CD8-positive, alpha-beta memory T cell (primary cell): ENCODE results near the gene SNX24. TPM values are rescaled to one million over a fixed set of nuclear protein-coding genes. Genes with fewer than 3 reads are reported as not detected.

Experiments
- CTCF ChIA-PET: fragments of 350-600 bp; sonication (Branson Sonifier 250); formaldehyde crosslinking; loops from one replicate; lab custom pipeline; 2021; ENCODE audit warnings: antibody characterized with exemption; lab: Charles Lee
- POLR2A ChIA-PET: fragments of 350-600 bp; sonication (Branson Sonifier 250); formaldehyde crosslinking; loops from one replicate; lab custom pipeline; 2021; ENCODE audit warnings: antibody characterized with exemption; lab: Charles Lee
- DNase-seq, 5 donors: peaks; one replicate each; pipeline versions ENCODE4 v3.0.0 to v3.0.0-alpha.2; 2020 to 2022; ENCODE audit warnings: mixed read lengths in 1 of 5
- H3K27ac ChIP-seq: one replicate; pipeline ENCODE4 v1.7.0; 2013; ENCODE audit warnings: low read depth, mild to moderate bottlenecking, low read length, moderate library complexity
- H3K27me3 ChIP-seq: 2 replicates; pipeline ENCODE4 v1.7.0; 2013; ENCODE audit warnings: low read length, mild to moderate bottlenecking; ENCODE audit not compliant: insufficient read depth, poor library complexity, severe bottlenecking
- H3K36me3 ChIP-seq: 2 replicates; pipeline ENCODE4 v1.7.0; 2013; ENCODE audit warnings: mild to moderate bottlenecking, low read length, moderate library complexity; ENCODE audit not compliant: insufficient read depth
- H3K4me1 ChIP-seq: 2 replicates; pipeline ENCODE4 v1.7.0; 2013; ENCODE audit warnings: mild to moderate bottlenecking, low read length, moderate library complexity; ENCODE audit not compliant: insufficient read depth
- H3K4me3 ChIP-seq: 2 replicates; pipeline ENCODE4 v1.7.0; 2013; ENCODE audit warnings: mild to moderate bottlenecking, low read length
- H3K9me3 ChIP-seq: 2 replicates; pipeline ENCODE4 v1.7.0; 2013; ENCODE audit warnings: mild to moderate bottlenecking, low read length
- H3K27ac Mint-ChIP-seq, 8 donors: one replicate each; pipeline ENCODE4 v1.8.0; 2020 to 2021; ENCODE audit warnings: mixed read lengths in 8 of 8, mild to moderate bottlenecking in 6 of 8, inconsistent platforms in 3 of 8, moderate library complexity in 3 of 8
- H3K27me3 Mint-ChIP-seq, 2 donors: one replicate each; pipeline ENCODE4 v1.8.0; 2020 to 2021; ENCODE audit warnings: mixed read lengths in 2 of 2, mild to moderate bottlenecking in 1 of 2, moderate library complexity in 1 of 2
- H3K36me3 Mint-ChIP-seq, 3 donors: one replicate each; pipeline ENCODE4 v1.8.0; 2020 to 2021; ENCODE audit warnings: mixed read lengths in 3 of 3, inconsistent platforms in 1 of 3, mild to moderate bottlenecking in 1 of 3
- H3K4me1 Mint-ChIP-seq, 3 donors: one replicate each; pipeline ENCODE4 v1.8.0; 2020 to 2021; ENCODE audit warnings: mixed read lengths in 3 of 3, inconsistent platforms in 1 of 3, mild to moderate bottlenecking in 1 of 3
- H3K4me3 Mint-ChIP-seq, 7 donors: one replicate each; pipeline ENCODE4 v1.8.0; 2020 to 2021; ENCODE audit warnings: mixed read lengths in 7 of 7, mild to moderate bottlenecking in 6 of 7, moderate library complexity in 4 of 7, inconsistent platforms in 2 of 7
- H3K9me3 Mint-ChIP-seq, 5 donors: one replicate each; pipeline ENCODE4 v1.8.0; 2020 to 2022; ENCODE audit warnings: mixed read lengths in 5 of 5, mild to moderate bottlenecking in 3 of 5, moderate library complexity in 2 of 5, inconsistent platforms in 1 of 5
- polyA plus RNA-seq: library from polyadenylated mRNA; unstranded; fragments of 300-500 nt; fragmentation: Illumina TruSeq; gene quantifications from one replicate; pipeline ENCODE4 v1.2.3, GENCODE V29; 2021
- total RNA-seq, 2 experiments: library from RNA; stranded (reverse); gene quantifications; one replicate each; pipeline ENCODE4 v1.2.3, GENCODE V29; 2021

Gene SNX24
- total and polyA plus RNA-seq, 3 experiments from 2014 or later = 4.0 to 5.1 (median 4.4) TPM

GRCh38 chr5:122874179-122874875 is 28.9 kb downstream of the SNX24 start:
- no peak overlapping the region for H3K27ac ChIP-seq
- H3K4me3 ChIP-seq = no peak overlapping the region
- H3K27ac Mint-ChIP-seq = peak overlapping the region in 1 of 8 donors; percentile 87
- peaks cover 0 to 1% of the 10 kb centered on the region in 2 donors for H3K27me3 Mint-ChIP-seq
- no peaks in the 10 kb centered on the region for H3K4me1 ChIP-seq
- ChIA-PET POLR2A (no interaction called here), CTCF (interaction anchor here (1.1 kb wide), 1 partner anchor 9 kb away, joined by 4 read pairs; no protein-coding TSS in a partner anchor)
- no peaks in the 10 kb centered on the region for H3K27me3 ChIP-seq
- H3K4me3 Mint-ChIP-seq = no peak overlapping the region
- no peaks in the 10 kb centered on the region for H3K9me3 Mint-ChIP-seq
- H3K36me3 ChIP-seq = no peaks in the 10 kb centered on the region
- no peaks in the 10 kb centered on the region for H3K9me3 ChIP-seq
- DNase-seq = no peak
- H3K4me1 Mint-ChIP-seq = peaks cover 0 to 6% (median 5%) of the 10 kb centered on the region in 3 donors
- peaks cover 0 to 14% (median 13%) of the 10 kb centered on the region in 3 donors for H3K36me3 Mint-ChIP-seq

- ChIA-PET POLR2A (no interaction called here), CTCF (no interaction called here)
- Histone ChIP-seq H3K27ac (no peak overlapping the region), H3K27me3 (no peaks in the 10 kb centered on the region), H3K36me3 (no peaks in the 10 kb centered on the region), H3K4me3 (no peak overlapping the region), H3K9me3 (no peaks in the 10 kb centered on the region), H3K4me1 (no peaks in the 10 kb centered on the region)
- DNase-seq = no peak
- H3K9me3 Mint-ChIP-seq = no peaks in the 10 kb centered on the region
- peaks cover under 1 to 9% (median 6%) of the 10 kb centered on the region in 3 donors for H3K4me1 Mint-ChIP-seq
- H3K4me3 Mint-ChIP-seq = no peak overlapping the region
- H3K27me3 Mint-ChIP-seq = peaks cover 0 to 1% of the 10 kb centered on the region in 2 donors
- H3K36me3 Mint-ChIP-seq = peaks cover 0 to 14% (median 13%) of the 10 kb centered on the region in 3 donors
- peak overlapping the region in 1 of 8 donors; percentile 63 for H3K27ac Mint-ChIP-seq
Measured at GRCh38 chr5:122877518-122877917, 32.1 kb downstream of the SNX24 start.

- no peaks in the 10 kb centered on the region for H3K9me3 Mint-ChIP-seq
- CTCF ChIA-PET = no interaction called here
- no peak overlapping the region for H3K27ac ChIP-seq
Measured at GRCh38 chr5:122879076-122879475, 33.7 kb downstream of the SNX24 start.

GRCh38 chr5:122880170-122880689 is 34.8 kb downstream of the SNX24 start:
- DNase-seq = no peak
- no peak overlapping the region for H3K4me3 ChIP-seq
- H3K36me3 Mint-ChIP-seq = peaks cover 0 to 10% (median 9%) of the 10 kb centered on the region in 3 donors
- H3K4me1 ChIP-seq = no peaks in the 10 kb centered on the region
- H3K4me3 Mint-ChIP-seq = no peak overlapping the region
- no peaks in the 10 kb centered on the region for H3K9me3 ChIP-seq
- H3K9me3 Mint-ChIP-seq = no peaks in the 10 kb centered on the region
- no peaks in the 10 kb centered on the region for H3K27me3 ChIP-seq
- H3K27ac Mint-ChIP-seq = no peak overlapping the region
- ChIA-PET CTCF (no interaction called here), POLR2A (no interaction called here)
- H3K27ac ChIP-seq = no peak overlapping the region
- no peaks in the 10 kb centered on the region for H3K36me3 ChIP-seq
- peaks cover 3 to 7% (median 5%) of the 10 kb centered on the region in 3 donors for H3K4me1 Mint-ChIP-seq
- H3K27me3 Mint-ChIP-seq = peaks cover 0 to 1% of the 10 kb centered on the region in 2 donors

More at GRCh38 chr5:122879076-122879475, 33.7 kb downstream of the SNX24 start:
- Mint-ChIP-seq H3K27ac (no peak overlapping the region), H3K27me3 (peaks cover 0 to 1% of the 10 kb centered on the region in 2 donors), H3K4me1 (peaks cover 5 to 8% (median 7%) of the 10 kb centered on the region in 3 donors), H3K36me3 (peaks cover 0 to 14% (median 13%) of the 10 kb centered on the region in 3 donors), H3K4me3 (no peak overlapping the region)
- no peak overlapping the region for H3K4me3 ChIP-seq
- no peaks in the 10 kb centered on the region for H3K9me3 ChIP-seq
- no peaks in the 10 kb centered on the region for H3K27me3 ChIP-seq
- no peak for DNase-seq
- H3K36me3 ChIP-seq = no peaks in the 10 kb centered on the region
- POLR2A ChIA-PET = no interaction called here
- H3K4me1 ChIP-seq = no peaks in the 10 kb centered on the region

GRCh38 chr5:122880749-122881148 is 35.3 kb downstream of the SNX24 start:
- no peaks in the 10 kb centered on the region for H3K27me3 ChIP-seq
- no peaks in the 10 kb centered on the region for H3K36me3 ChIP-seq
- Mint-ChIP-seq H3K4me3 (no peak overlapping the region), H3K27ac (no peak overlapping the region), H3K9me3 (no peaks in the 10 kb centered on the region), H3K4me1 (peaks cover 3 to 7% (median 5%) of the 10 kb centered on the region in 3 donors), H3K36me3 (peaks cover 0 to 10% (median 9%) of the 10 kb centered on the region in 3 donors), H3K27me3 (peaks cover 0 to 1% of the 10 kb centered on the region in 2 donors)
- DNase-seq = no peak
- ChIA-PET CTCF (no interaction called here), POLR2A (no interaction called here)
- no peak overlapping the region for H3K27ac ChIP-seq
- H3K4me1 ChIP-seq = no peaks in the 10 kb centered on the region
- no peak overlapping the region for H3K4me3 ChIP-seq
- no peaks in the 10 kb centered on the region for H3K9me3 ChIP-seq

GRCh38 chr5:122882831-122883230 is 37.4 kb downstream of the SNX24 start:
- H3K27me3 Mint-ChIP-seq = no peaks in the 10 kb centered on the region
- no peaks in the 10 kb centered on the region for H3K9me3 Mint-ChIP-seq
- Histone ChIP-seq H3K9me3 (no peaks in the 10 kb centered on the region), H3K4me3 (no peak overlapping the region), H3K36me3 (no peaks in the 10 kb centered on the region), H3K4me1 (no peaks in the 10 kb centered on the region), H3K27me3 (no peaks in the 10 kb centered on the region), H3K27ac (no peak overlapping the region)
- DNase-seq = no peak
- peak overlapping the region in 2 of 8 donors; percentile 2 to 20 for H3K27ac Mint-ChIP-seq
- peaks cover 0 to 5% (median 5%) of the 10 kb centered on the region in 3 donors for H3K36me3 Mint-ChIP-seq
- POLR2A ChIA-PET = no interaction called here
- peak overlapping the region in 1 of 7 donors; percentile 20 for H3K4me3 Mint-ChIP-seq
- H3K4me1 Mint-ChIP-seq = peaks cover 1 to 5% (median 3%) of the 10 kb centered on the region in 3 donors
- CTCF ChIA-PET = interaction anchor here (1.4 kb wide), 1 partner anchor 9 kb away, joined by 4 read pairs; no protein-coding TSS in a partner anchor

- Mint-ChIP-seq H3K27me3 (no peaks in the 10 kb centered on the region), H3K27ac (peak overlapping the region in 1 of 8 donors; percentile 81), H3K4me1 (peaks cover 1 to 5% (median 3%) of the 10 kb centered on the region in 3 donors), H3K9me3 (no peaks in the 10 kb centered on the region), H3K4me3 (no peak overlapping the region), H3K36me3 (peaks cover 0 to 3% (median 0%) of the 10 kb centered on the region in 3 donors)
- H3K27ac ChIP-seq = no peak overlapping the region
- no peak overlapping the region for H3K4me3 ChIP-seq
- H3K9me3 ChIP-seq = no peaks in the 10 kb centered on the region
- ChIA-PET POLR2A (no interaction called here), CTCF (no interaction called here)
- no peaks in the 10 kb centered on the region for H3K36me3 ChIP-seq
- DNase-seq = no peak
- H3K27me3 ChIP-seq = no peaks in the 10 kb centered on the region
- no peaks in the 10 kb centered on the region for H3K4me1 ChIP-seq
Measured at GRCh38 chr5:122885045-122885517, 39.7 kb downstream of the SNX24 start.

- H3K4me1 Mint-ChIP-seq = peaks cover 0 to 5% (median 1%) of the 10 kb centered on the region in 3 donors
- POLR2A ChIA-PET = no interaction called here
- CTCF ChIA-PET = no interaction called here
- Histone ChIP-seq H3K27me3 (no peaks in the 10 kb centered on the region), H3K27ac (no peak overlapping the region), H3K4me3 (no peak overlapping the region), H3K4me1 (no peaks in the 10 kb centered on the region), H3K36me3 (no peaks in the 10 kb centered on the region), H3K9me3 (no peaks in the 10 kb centered on the region)
- H3K27me3 Mint-ChIP-seq = no peaks in the 10 kb centered on the region
- no peaks in the 10 kb centered on the region for H3K9me3 Mint-ChIP-seq
- peak overlapping the region in 1 of 8 donors; percentile 30 for H3K27ac Mint-ChIP-seq
- no peak overlapping the region for H3K4me3 Mint-ChIP-seq
- H3K36me3 Mint-ChIP-seq = peaks cover 0 to 3% (median 0%) of the 10 kb centered on the region in 3 donors
- no peak for DNase-seq
Measured at GRCh38 chr5:122885891-122886290, 40.5 kb downstream of the SNX24 start.
